Bronchial epithelial cell (primary cell): ENCODE measurements around the gene CCDC91. TPM values are rescaled to one million over a fixed set of nuclear protein-coding genes. Genes with fewer than 3 reads are reported as not detected.

Experiments
- DNase-seq: peaks from one replicate; pipeline ENCODE4 v3.0.0-alpha.2; 2010; ENCODE audit warnings: low read depth
- FAIRE-seq: peaks from 2 replicates; lab custom pipeline; 2011; peaks lifted over from hg19 to GRCh38; lab: Jason Lieb, UNC
- H3K27me3 ChIP-seq: 2 replicates; pipeline ENCODE4 v1.5.1; 2011; ENCODE audit warnings: low read length; ENCODE audit not compliant: control insufficient read depth, insufficient read depth
- H3K36me3 ChIP-seq: 2 replicates; pipeline ENCODE4 v1.5.1; 2011; ENCODE audit warnings: low read length; ENCODE audit not compliant: control insufficient read depth, insufficient read depth
- H3K4me3 ChIP-seq: 2 replicates; pipeline ENCODE4 v1.5.1; 2011; ENCODE audit warnings: mild to moderate bottlenecking, low read depth, low read length, control low read depth
- CTCF ChIP-seq: IDR thresholded peaks from 2 replicates; pipeline ENCODE4 v1.5.1; 2011; ENCODE audit warnings: mild to moderate bottlenecking, moderate library complexity, low read length, control low read depth, inconsistent platforms; ENCODE audit not compliant: insufficient read depth, severe bottlenecking
- total RNA-seq: library from RNA; depleted of rRNA; stranded (reverse); fragments of >200 nt; gene quantifications from 2 replicates; pipeline ENCODE4 v1.2.1, GENCODE V29; 2014

CCDC91 gene
- total RNA-seq, 1 donor from 2014 or later, result 26.3 TPM

- no peaks in the 10 kb centered on the region for H3K36me3 ChIP-seq
- H3K4me3 ChIP-seq, result no peak overlapping the region
- DNase-seq (no peak), FAIRE-seq (no peak)
- H3K27me3 ChIP-seq, result no peaks in the 10 kb centered on the region
- TF ChIP-seq CTCF, result no peak
Observed at GRCh38 chr12:28306535-28306934, 116.3 kb downstream of the CCDC91 start.

- no peaks in the 10 kb centered on the region for H3K36me3 ChIP-seq
- no peak overlapping the region for H3K4me3 ChIP-seq
- DNase-seq, result peak; percentile 6
- no peaks in the 10 kb centered on the region for H3K27me3 ChIP-seq
- FAIRE-seq, result no peak
- TF ChIP-seq CTCF, result no peak
Observed at GRCh38 chr12:28308891-28309290, 118.6 kb downstream of the CCDC91 start.

GRCh38 chr12:28313631-28314030 is 123.4 kb downstream of the CCDC91 start:
- H3K36me3 ChIP-seq, result no peaks in the 10 kb centered on the region
- no peak for FAIRE-seq
- no peak for TF ChIP-seq CTCF
- peak; percentile 34 for DNase-seq
- H3K27me3 ChIP-seq, result no peaks in the 10 kb centered on the region
- H3K4me3 ChIP-seq, result no peak overlapping the region

- FAIRE-seq, result no peak
- Histone ChIP-seq H3K27me3 (no peaks in the 10 kb centered on the region), H3K36me3 (no peaks in the 10 kb centered on the region), H3K4me3 (no peak overlapping the region)
- TF ChIP-seq CTCF, result no peak
- no peak for DNase-seq
Observed at GRCh38 chr12:28316049-28316448, 125.8 kb downstream of the CCDC91 start.

- no peak for TF ChIP-seq CTCF
Observed at GRCh38 chr12:28318273-28318672, 128.0 kb downstream of the CCDC91 start.

GRCh38 chr12:28320353-28320752 is 130.1 kb downstream of the CCDC91 start:
- Histone ChIP-seq H3K36me3 (no peaks in the 10 kb centered on the region), H3K4me3 (no peak overlapping the region), H3K27me3 (no peaks in the 10 kb centered on the region)
- TF ChIP-seq CTCF, result no peak
- FAIRE-seq (no peak), DNase-seq (no peak)

More at GRCh38 chr12:28318273-28318672, 128.0 kb downstream of the CCDC91 start:
- DNase-seq (no peak), FAIRE-seq (no peak)
- no peaks in the 10 kb centered on the region for H3K36me3 ChIP-seq
- H3K27me3 ChIP-seq, result no peaks in the 10 kb centered on the region
- H3K4me3 ChIP-seq, result no peak overlapping the region
